HG02678 (cell line): ENCODE data around the gene CLTC.
"Not testable (repeated sequence)": the region's sequence is repeated elsewhere in the genome, so short reads cannot be mapped to it uniquely, and the experiment has no call there.

Source experiments
- ATAC-seq: cut with Tn5 transposase; IDR thresholded peaks from one replicate; pipeline ENCODE4 v1.9.1; 2021; ENCODE audit warnings: mild to moderate bottlenecking, moderate library complexity; ENCODE audit not compliant: unreplicated experiment

CLTC gene

DNA sequence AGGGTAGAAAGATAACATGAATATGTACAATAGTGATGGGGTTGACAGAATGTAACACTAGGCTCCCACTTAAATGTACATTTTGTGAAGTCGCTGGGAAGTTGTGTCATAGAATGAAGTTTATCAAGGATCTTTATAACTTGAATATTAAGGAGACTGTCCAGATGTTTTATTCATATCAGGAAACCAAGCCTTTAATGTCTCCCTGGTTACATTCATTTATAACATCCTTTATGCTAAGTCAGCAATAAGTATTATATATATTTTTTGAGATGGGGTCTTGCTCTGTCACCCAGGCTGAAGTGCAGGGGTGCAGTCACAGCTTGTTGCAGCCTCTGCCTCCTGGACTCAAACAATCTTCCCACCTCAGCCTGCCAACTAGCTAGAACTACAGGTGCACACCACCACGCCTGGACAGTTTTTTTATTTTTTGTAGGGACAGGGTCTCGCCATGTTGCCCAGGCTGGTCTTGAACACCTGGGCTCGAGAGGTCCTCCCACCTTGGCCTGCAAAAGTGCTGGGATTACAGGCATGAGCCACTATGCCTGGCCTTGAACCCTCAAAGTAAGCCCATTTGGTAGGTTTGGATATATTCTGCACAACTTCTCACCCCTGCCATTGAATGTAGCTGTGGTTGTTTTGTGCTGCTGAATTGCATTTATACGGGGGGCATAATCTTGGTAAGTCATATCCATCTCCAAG is 14.1 kb downstream of the CLTC start:
- no peak for ATAC-seq

DNA sequence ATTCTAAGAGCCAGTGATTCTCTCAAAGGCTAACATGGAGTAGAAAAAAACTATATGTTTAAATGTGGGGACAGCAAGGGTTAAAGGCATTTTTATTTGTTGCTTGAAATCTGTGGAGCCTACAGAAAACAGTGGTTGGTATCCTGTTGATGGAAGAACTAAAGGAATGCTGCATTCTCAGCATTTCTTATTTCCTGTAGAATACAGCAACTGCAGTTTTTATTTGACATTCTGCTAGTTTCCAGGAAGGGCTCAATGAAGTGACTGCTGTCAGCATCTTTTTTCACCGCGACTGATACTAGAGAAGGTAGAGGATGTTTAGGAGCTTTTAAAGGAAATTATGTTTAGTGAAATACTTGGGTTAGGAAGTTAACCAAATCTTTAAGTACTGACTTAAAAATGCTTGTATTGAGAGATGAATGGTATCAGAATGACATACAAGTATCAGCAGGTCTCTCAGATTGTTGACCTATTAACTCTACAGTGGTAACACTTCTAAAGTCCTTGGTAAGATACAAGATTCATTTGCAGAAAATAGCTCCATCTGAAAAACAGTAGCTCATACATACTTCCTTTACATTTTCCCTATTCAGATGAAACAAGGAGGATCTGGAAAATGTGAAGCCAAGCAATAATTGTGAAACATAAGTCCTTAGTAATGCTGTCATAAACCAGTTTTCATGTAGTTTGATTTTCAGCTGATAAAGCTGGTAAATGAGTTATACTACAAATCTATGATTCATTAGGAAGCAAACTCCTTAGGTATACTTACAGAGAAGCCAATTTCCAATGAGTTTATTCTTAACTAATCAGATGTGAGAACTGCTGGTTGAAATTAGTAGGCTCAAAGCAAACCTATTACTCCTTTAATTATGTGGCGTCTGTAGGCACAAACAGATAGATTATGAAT is 15.2 kb downstream of the CLTC start:
- ATAC-seq: no peak

DNA sequence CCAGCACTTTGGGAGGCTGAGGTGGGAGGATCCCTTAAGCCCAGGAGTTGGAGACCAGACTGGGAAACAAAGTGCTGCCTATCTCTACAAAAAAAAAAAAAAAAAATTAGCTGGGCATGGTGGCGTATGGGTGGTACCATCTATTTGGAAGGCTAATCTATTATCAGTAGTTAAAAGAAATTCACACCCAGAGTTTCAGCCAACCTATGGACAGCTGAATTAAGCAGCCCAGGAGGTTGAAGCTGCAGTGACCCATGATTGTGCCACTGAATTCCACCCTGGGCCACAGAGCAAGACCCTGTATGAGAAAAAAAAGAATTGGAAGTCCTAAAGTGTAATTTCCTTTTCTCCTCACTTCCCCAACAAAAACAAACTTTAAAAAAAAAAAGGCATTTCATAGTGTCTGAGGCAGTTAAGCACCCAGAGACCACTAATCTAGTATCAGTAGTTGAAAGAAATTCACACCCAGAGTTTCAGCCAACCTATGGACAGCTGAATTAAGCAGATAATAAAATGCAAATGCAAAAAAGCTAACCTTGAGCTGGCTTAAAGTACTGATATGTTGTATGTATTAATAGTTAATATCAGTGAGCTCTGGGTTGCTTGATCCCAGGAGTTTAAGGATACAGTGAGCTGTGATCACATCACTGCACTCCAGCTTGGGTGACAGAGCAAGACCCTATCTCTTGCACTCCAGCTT is 18.1 kb downstream of the CLTC start:
- ATAC-seq: no peak

DNA sequence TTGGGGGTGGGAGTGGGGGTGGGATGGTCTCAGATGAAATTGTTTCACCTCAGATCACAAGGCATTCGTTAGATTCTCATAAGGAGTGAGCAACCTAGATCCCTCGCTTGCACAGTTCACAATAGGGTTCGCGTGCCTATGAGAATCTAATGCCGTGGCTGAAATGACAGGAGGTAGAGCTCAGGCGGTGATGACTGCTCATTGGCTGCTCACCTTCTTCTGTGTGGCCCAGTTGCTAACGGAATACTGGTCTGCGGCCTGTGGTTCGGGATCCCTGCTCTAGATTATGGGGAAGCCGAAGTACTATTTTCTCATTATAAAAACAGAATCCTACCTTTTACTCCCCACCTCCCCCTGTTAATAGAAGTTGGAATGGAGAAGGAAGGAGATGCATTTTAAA is 18.9 kb downstream of the CLTC start:
- ATAC-seq: no peak

DNA sequence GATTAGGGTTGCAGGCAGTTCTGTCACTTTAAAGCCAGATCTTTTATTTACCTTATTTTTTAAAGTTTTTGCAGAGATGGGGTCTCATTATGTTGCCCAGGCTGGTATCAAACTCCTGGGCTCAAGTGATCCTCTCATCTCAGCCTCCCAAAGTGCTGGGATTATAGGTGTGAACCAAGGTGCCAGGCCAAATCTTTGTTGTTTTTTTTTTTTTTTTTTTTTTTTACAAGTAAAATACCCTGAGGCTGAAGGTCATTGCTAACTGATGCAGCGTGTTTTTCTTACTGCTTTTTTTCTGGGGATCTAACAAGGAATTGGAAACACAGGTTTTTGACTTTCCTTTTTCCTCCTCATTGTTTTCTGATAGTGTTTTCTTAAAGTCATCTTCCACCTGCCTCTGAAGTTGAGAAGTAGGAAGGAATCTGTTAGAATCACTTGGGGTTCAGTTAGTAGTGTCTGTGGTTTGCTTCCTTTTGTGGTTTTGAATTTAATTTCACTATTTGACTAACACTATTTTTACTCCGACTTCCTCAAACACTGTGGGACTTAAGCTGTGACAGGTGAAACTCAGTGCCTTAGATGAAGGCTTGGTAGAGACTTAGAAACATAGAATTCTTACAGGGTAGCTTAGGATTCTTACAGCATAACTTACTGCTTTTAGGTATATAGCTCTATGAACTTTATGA is 22.2 kb downstream of the CLTC start:
- peak; percentile 92 for ATAC-seq

DNA sequence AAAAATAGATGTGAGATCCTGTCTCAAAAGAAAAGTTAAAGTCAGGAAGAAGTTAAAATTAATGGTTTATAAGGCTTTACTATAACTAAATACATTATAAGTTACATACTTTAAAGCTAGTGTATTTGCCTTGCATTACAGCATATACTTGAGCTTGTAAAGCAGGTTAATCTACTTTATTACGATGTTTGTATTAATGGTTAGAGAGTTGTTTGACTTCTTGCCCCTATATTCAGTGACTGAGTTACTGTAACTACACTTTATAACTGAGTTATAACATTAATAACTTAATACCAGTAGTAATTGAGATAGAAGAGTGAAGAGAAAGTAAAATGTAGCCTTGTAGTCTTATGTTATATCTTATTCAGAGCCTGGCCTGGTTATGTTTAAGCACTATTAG is 22.9 kb downstream of the CLTC start:
- no peak for ATAC-seq

DNA sequence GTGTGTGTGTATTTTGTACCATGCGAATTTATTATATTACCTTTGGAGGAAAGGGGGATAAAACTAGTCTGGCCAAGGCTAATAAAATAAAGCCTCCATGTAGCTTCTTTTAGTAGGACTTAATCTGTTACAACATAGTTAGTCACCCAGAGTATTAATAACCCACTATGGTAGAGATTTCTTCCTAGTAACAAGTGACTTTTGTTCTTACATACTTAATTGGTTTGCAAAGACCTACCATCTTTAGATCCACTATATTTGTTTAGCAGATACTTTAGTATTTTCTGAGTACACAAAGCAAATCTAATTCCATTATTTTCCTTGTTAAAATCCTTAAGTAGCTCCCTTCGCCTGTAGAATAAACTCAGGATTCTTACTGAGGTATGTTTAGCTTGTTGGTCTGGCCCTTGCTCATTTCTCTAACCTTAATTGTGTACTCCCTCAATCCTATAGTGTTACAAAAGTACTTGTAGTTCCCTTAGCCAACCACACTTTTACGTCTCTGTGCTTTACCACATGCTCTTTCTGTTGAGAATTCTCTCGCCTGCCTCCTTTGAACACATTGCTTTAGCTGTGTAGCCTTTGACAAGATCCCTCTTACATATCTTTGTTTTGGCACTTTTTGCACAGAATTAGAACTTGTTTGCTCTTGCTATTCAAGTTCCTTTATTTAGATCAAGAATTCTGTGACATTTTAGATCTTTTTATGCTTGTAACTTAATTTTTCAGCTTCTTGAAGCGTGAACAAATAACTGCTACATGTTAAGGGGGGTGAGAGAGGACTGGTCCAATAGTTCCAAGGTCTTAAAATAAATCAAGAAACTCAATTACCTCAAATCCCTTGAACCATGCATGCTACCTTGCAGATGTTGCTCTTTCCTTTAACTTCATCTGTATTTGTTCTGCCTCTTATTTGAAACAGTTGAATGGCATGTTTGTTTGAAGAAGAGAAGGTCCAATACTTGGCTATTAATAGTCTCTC is 23.8 kb downstream of the CLTC start:
- no peak for ATAC-seq

DNA sequence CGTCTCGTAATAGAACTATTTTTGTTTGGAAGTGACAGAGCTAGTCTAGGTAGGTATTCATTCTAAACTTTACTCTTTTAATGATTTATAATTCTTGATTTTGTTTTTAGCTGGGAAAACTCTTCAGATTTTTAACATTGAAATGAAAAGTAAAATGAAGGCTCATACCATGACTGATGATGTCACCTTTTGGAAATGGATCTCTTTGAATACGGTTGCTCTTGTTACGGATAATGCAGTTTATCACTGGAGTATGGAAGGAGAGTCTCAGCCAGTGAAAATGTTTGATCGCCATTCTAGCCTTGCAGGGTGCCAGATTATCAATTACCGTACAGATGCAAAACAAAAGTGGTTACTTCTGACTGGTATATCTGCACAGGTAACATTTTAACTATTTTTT is 27.6 kb downstream of the CLTC start:
- ATAC-seq: no peak

DNA sequence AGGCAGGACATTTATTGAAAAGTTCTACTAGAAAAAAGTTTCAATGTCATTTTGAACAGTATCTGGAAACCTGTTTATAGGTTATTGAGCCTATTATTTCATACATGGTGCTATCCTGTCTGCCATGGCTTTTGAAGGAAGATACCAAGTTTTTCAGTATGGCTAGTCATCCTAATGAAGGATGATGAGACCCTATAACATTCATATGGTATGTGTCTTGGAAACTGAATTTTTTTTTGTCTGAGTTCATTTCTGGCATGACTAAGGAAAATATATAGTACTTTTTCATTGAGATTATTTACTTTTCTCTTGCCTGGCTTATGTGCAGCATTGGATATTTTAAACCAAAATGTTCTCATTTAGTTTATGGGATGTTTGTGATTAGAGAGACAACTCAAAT is 30.2 kb downstream of the CLTC start:
- ATAC-seq: no peak

DNA sequence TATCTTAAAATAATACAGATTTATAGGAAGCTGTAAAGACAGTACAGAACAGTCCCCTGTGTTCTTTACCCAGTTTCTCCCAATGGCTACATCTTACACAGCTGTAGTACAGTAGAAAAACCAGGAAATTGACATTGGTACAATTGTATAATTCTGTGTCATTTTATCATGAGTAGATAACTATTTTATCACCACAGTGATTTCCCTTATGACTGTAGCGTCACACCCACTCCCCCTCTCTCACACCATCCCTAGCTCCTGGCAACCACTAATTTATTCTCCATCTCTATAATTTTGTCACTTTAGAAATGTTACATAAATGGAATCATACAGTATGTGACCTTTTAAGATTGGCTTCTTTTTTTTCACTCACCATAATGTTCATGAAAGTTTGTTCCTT is 30.9 kb downstream of the CLTC start:
- no peak for ATAC-seq

DNA sequence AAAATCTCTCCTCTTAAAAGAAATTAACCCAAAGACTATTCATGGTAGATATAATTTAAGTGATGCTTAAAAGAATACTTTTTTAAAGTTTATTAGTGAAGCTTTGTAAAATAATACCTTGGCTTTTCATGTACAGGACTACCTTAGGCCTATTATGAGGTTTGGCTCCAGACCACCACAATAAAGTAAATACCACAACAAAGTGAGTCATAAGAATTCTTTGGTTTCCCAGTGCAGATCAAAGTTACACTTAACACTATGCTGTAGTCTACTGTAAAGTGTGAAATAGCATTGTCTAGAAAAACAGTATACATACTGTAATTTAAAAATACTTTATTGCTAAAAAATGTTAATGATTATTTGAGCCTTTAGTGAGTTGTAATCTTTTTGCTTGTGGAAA is 31.7 kb downstream of the CLTC start:
- ATAC-seq: no peak

DNA sequence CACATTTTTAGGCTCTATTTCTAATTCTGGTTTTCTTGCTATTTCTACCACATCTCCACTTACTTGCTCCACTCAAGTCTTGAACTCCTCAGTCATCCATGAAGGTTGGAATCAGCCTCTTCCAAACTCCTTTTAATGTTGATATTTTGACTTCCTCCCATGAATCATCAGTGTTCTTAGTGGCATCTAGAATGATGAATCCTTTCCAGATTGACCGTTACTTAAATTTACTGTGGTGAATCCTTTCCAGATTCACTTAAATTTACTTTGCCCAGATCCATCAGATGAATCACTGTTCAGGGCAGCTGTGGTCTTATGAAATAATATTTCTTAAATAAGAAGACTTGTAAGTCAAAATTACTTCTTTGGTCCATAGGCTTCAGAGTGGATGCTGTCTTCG is 32.4 kb downstream of the CLTC start:
- ATAC-seq: no peak

DNA sequence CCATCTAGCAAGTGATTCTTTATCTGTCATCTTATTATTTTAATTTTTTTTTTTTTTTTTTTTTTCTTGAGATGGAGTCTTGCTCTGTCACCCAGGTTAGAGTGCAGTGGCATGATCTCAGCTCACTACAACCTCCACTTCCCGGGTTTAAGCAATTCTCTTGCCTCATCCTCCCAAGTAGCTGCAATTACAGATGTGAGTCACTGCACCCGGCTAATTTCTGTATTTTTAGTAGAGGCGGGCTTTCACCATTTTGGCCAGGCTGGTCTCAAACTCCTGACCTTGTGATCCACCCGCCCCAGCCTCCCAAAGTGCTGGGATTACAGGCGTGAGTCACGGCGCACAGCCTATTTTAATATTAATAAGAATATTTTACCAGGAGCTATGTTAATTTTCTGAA is 36.9 kb downstream of the CLTC start:
- ATAC-seq: not testable (repeated sequence)

DNA sequence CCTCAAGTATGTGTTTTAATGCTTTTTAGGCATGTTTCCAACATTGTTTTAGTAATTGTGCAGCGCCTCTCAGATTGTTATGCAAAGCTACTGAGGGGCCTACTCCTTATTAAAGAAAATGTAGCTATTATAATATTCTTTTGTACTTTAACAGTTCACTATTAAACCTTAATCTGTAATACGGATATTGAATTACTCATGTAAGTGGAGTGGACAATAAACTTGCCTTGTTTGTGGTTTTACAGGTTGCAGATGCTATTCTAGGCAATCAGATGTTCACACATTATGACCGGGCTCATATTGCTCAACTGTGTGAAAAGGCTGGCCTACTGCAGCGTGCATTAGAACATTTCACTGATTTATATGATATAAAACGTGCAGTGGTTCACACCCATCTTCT is 46.5 kb downstream of the CLTC start:
- ATAC-seq: no peak

DNA sequence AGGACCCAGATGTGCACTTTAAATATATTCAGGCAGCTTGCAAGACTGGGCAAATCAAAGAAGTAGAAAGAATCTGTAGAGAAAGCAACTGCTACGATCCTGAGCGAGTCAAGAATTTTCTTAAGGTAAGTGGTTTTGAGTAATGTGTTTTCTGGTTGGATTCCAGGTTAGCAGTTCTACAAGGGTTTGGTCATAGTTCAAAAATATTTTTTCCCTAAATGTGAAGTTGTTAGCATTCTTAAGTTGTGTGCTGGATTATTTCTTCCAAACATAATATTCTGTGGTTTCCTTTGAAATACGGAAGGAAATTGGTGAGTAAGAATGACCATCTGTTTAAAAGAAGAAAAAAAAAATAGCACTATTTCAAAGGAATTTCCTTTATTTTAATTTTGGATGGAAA is 49.1 kb downstream of the CLTC start:
- ATAC-seq: no peak

DNA sequence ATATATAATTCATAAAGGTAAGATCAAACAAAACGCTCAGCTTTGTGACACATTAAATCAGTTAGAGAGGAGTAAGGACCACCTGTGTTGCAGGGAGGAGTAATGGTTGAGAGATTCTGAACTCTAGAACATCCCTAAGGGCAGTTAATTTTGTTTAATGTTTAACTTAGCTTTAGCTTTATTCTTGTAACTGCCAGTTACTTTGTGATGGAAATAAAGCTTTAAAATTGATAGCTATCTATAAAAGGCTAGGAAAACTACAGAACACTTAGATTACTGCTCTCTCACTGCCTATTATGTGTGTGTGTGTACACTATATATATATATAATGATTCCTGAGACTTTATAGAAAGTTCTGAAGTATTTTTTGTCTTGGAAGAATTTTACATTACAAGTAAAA is 49.7 kb downstream of the CLTC start:
- ATAC-seq: no peak

DNA sequence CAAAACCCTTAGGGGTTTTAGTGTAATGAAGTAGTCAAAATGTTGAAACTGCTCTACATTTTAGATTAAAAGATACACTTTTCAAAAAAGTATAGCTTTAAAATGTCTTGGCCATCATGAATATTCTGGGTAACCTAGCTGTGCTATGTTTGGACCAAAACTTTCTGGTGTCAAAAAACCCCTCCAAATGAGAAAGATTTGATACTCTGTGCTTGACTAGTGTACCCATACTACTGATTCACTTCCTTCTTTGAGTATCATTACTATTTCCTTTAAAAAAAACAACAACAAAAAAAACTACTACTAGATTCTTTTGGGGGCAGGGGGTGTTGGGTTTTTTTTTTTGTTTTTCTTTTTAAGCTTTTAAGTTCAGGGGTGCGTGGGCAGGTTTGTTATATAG is 50.2 kb downstream of the CLTC start:
- no peak for ATAC-seq

DNA sequence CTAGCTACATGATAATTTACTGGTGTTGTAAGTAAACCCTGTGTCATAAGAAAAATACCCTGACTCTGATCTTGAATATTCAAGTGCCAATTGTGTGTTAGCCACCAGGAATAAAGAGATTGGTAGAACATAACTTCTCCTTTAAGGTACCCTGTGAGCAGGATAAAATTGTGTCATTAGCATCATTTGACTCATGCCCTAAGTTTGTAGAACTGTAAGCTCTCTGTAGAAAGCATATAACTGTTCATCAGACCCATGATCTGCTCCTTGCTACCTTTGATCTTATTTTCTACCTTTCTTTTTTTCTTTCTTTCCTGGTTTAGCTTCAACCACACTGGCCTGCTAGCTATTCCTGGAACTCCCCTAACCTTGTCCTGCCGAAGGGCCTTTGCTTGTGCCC is 51.7 kb downstream of the CLTC start:
- ATAC-seq: no peak

DNA sequence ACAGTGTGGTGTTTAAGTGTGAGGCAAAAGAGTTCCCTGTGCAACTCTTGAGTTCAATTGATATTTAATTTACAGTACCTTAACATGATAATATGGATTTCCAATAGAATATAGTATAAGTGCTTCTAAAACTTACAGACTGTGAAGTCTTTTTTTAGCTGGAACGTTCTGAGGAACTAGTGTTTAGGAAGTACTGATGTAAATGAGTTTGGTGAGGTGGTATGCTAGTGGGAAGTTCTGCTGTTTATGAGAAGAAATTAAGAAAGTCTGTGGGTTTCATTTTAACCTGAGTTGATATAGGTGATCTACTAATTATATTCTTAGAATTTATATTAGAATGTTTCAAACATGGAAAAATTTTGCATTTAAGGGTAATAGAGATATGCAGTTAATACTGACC is 55.5 kb downstream of the CLTC start:
- no peak for ATAC-seq

DNA sequence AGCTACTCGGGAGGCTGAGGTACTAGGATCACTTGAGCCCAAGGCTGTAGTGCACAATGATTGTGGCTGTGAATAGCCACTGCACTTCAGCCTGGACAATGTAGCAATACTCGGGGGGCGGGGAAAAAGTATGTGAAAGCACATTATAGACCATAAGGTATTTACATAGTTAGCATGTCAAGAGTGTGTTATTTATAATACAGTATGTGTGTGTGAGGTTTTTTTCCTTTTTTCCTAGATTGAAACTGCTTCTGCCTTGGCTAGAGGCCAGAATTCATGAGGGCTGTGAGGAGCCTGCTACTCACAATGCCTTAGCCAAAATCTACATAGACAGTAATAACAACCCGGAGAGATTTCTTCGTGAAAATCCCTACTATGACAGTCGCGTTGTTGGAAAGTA is 57.0 kb downstream of the CLTC start:
- no peak for ATAC-seq
